K562 (cell line): ENCODE data around the gene TRPM4. TPM values are rescaled to one million over a fixed set of nuclear protein-coding genes. Genes with fewer than 3 reads are reported as not detected.

ENCODE experiments used
- ATAC-seq: fragments of 200-7000 bp; cut with Tn5 transposase; 3 replicates; pipeline ENCODE4 v1.9.1; 2020; ENCODE audit warnings: moderate library complexity
- BruUV-seq: library from RNA; stranded (reverse); fragments of 400-500 nt; replicated peaks from 2 replicates; lab custom pipeline; 2021; lab: Mats Ljungman, UMichigan
- CTCF ChIA-PET: fragments of 300-600 bp; formaldehyde crosslinking; extraction: SDS; loops from one replicate; lab custom pipeline; 2021; ENCODE audit warnings: low intra/inter-chr PET ratio; lab: Yijun Ruan, JAX
- POLR2A ChIA-PET: fragments of 300-600, 350-650 bp; sonication (Branson Sonifier 250); formaldehyde crosslinking; extraction: SDS; loops from one replicate; lab custom pipeline; 2021; ENCODE audit warnings: antibody characterized with exemption, inconsistent platforms; lab: Yijun Ruan, JAX
- DNase-seq, 4 experiments: peaks; one replicate each; pipeline versions ENCODE4 v3.0.0 to v3.0.0-alpha.2; 2011 to 2018; ENCODE audit warnings: low spot score in 3 of 4, mixed read lengths in 3 of 4; ENCODE audit errors: extremely low read depth in 1 of 4
- FAIRE-seq: peaks from 2 replicates; lab custom pipeline; 2011; peaks lifted over from hg19 to GRCh38; lab: Jason Lieb, UNC
- H2AFZ ChIP-seq: 2 replicates; pipeline ENCODE4 v1.6.0; 2011; ENCODE audit warnings: low read depth, low read length, control low read depth, inconsistent platforms
- H3K27ac ChIP-seq: fragments of 200-600 bp; 3 replicates; pipeline ENCODE4 v1.8.0; 2011; ENCODE audit warnings: low read depth, mild to moderate bottlenecking, control low read depth, inconsistent platforms, low read length, moderate library complexity, mixed read lengths; ENCODE audit errors: extremely low read depth
- H3K27me3 ChIP-seq, 2 experiments: fragments of 300-600 bp in 1 of 2; 2 replicates in 1 of 2; 3 replicates in 1 of 2; pipeline versions ENCODE4 v1.6.0 to v1.8.0; 2011; ENCODE audit warnings: inconsistent platforms in 2 of 2, low read length in 2 of 2, mild to moderate bottlenecking in 1 of 2, mixed read lengths in 1 of 2, moderate library complexity in 1 of 2; ENCODE audit not compliant: control insufficient read depth in 2 of 2, insufficient read depth in 2 of 2
- H3K36me3 ChIP-seq: fragments of 300-600 bp; 3 replicates; pipeline ENCODE4 v1.8.0; 2011; ENCODE audit warnings: mild to moderate bottlenecking, low read length, inconsistent platforms; ENCODE audit not compliant: control insufficient read depth, insufficient read depth
- H3K4me1 ChIP-seq, 2 experiments: fragments of 200-600 bp in 1 of 2; replicated peaks in 1 of 2; 2 replicates in 1 of 2; 3 replicates in 1 of 2; pipeline versions ENCODE4 v1.5.1 to v1.8.0; 2011; ENCODE audit warnings: inconsistent platforms in 2 of 2, low read length in 2 of 2, mild to moderate bottlenecking in 1 of 2, mixed read lengths in 1 of 2, moderate library complexity in 1 of 2; ENCODE audit not compliant: control insufficient read depth in 2 of 2, insufficient read depth in 2 of 2
- H3K4me2 ChIP-seq: 2 replicates; pipeline ENCODE4 v1.6.1; 2011; ENCODE audit warnings: low read length, control low read depth, inconsistent platforms, mixed read lengths; ENCODE audit not compliant: insufficient read depth
- H3K4me3 ChIP-seq: fragments of 200-600 bp; sonication (generic), shearing (Covaris generic); 2 replicates; pipeline ENCODE4 v1.5.1; 2016; ENCODE audit warnings: control low read depth, inconsistent platforms
- H3K79me2 ChIP-seq: fragments of 200-600 bp; 3 replicates; pipeline ENCODE4 v1.8.0; 2011; ENCODE audit warnings: low read length, inconsistent platforms; ENCODE audit not compliant: control insufficient read depth, insufficient read depth
- H3K9ac ChIP-seq, 2 experiments: 2 replicates each; pipeline versions ENCODE4 v1.6.0 to v1.6.1; 2011; ENCODE audit warnings: low read depth in 2 of 2, low read length in 2 of 2, control low read depth in 1 of 2, inconsistent platforms in 1 of 2, mild to moderate bottlenecking in 1 of 2, mixed read lengths in 1 of 2; ENCODE audit not compliant: insufficient read depth in 1 of 2
- H3K9me1 ChIP-seq: one replicate; pipeline ENCODE4 v1.6.0; 2011; ENCODE audit warnings: inconsistent platforms, mild to moderate bottlenecking, low read length, moderate library complexity; ENCODE audit not compliant: control insufficient read depth, insufficient read depth
- H3K9me3 ChIP-seq: replicated peaks from 2 replicates; pipeline ENCODE4 v1.5.1; 2011; ENCODE audit warnings: low read depth, low read length, inconsistent platforms; ENCODE audit not compliant: control insufficient read depth, insufficient read depth
- H4K20me1 ChIP-seq: replicated peaks from 2 replicates; pipeline ENCODE4 v1.6.1; 2011; ENCODE audit warnings: low read length, inconsistent platforms, mixed read lengths; ENCODE audit not compliant: control insufficient read depth, insufficient read depth
- CREBBP ChIP-seq: IDR thresholded peaks from one replicate; pipeline ENCODE4 v1.6.1; 2012; ENCODE audit warnings: low read depth, mild to moderate bottlenecking, control low read depth, inconsistent platforms, low read length
- EP300 ChIP-seq: IDR thresholded peaks from 2 replicates; pipeline ENCODE4 v1.6.1; 2012; ENCODE audit warnings: low read length, improper control_type of control experiment
- EP400 ChIP-seq: fragments of 450-650 bp; IDR thresholded peaks from 2 replicates; pipeline ENCODE4 v1.6.1; 2017; ENCODE audit warnings: antibody characterized with exemption, mild to moderate bottlenecking, moderate library complexity
- ERF ChIP-seq: fragments of 450-650 bp; formaldehyde crosslinking; IDR thresholded peaks from 2 replicates; pipeline ENCODE4 v1.4.0; 2020; ENCODE audit warnings: mild to moderate bottlenecking, mixed read lengths
- ETV1 ChIP-seq: fragments of 450-650 bp; conservative IDR thresholded peaks from 2 replicates; pipeline ENCODE4 v1.6.1; 2016; ENCODE audit warnings: missing genetic modification characterization, control low read depth, low read depth, missing compliant biosample characterization
- HOXB6 ChIP-seq: fragments of 250-450 bp; sonication (Bioruptor Pico); IDR thresholded peaks from 2 replicates; pipeline ENCODE4 v1.5.1; 2022; ENCODE audit warnings: mild to moderate bottlenecking, borderline replicate concordance
- SNRNP70 ChIP-seq: fragments of 200-400 bp; formaldehyde crosslinking; optimal IDR thresholded peaks from 2 replicates; pipeline ENCODE3; 2017; ENCODE audit warnings: low read depth, low read length
- TSC22D4 ChIP-seq: fragments of 450-650 bp; IDR thresholded peaks from 2 replicates; pipeline ENCODE4 v1.6.1; 2016; ENCODE audit warnings: missing genetic modification characterization, missing biosample characterization, control low read depth
- ZBTB2 ChIP-seq: fragments of 450-650 bp; IDR thresholded peaks from 2 replicates; pipeline ENCODE4 v1.6.1; 2016; ENCODE audit warnings: antibody characterized with exemption
- ZNF764 ChIP-seq: fragments of 250-450 bp; sonication (Bioruptor Pico); IDR thresholded peaks from 2 replicates; pipeline ENCODE4 v1.4.0; 2020; ENCODE audit warnings: low read depth, mild to moderate bottlenecking, moderate library complexity
- ZZZ3 ChIP-seq: fragments of 450-650 bp; IDR thresholded peaks from 2 replicates; pipeline ENCODE4 v1.6.1; 2016; ENCODE audit warnings: antibody characterized with exemption, mild to moderate bottlenecking, moderate library complexity
- WGBS: fragments of 100-300 bp; shearing (Covaris generic); methylation state at CpG from one replicate; pipeline ENCODE4 v1.1.6; 2016; ENCODE audit warnings: low coverage, mixed read lengths; ENCODE audit not compliant: insufficient coverage; ENCODE audit errors: missing lambda C conversion rate; 5-methylcytosine and 5-hydroxymethylcytosine counted together
- in situ Hi-C: fragments of 300-500 bp; cut with MboI; formaldehyde crosslinking; loops from 4 replicates; pipeline ENCODE4 v1.15.0; 2018; ENCODE audit warnings: inconsistent platforms, mixed read lengths
- intact Hi-C: fragments of 100-400 bp; cut with micrococcal nuclease; formaldehyde crosslinking; loops from 2 replicates; pipeline ENCODE4 v1.14.2; 2022
- polyA plus RNA-seq, 8 experiments: library from polyadenylated mRNA; depleted of rRNA in 4 of 8; stranded (reverse) in 5 of 8; unstranded in 3 of 8; fragments of >200 nt; fragmentation: Nextera tagmentation in 2 of 8; fragmentation: Illumina TruSeq in 1 of 8; extraction: Ambion mirVana in 2 of 8; extraction: Trizol in 1 of 8; gene quantifications; 2 replicates each; pipeline versions ENCODE4 v1.2.1 to v1.2.3, GENCODE V29; 2011 to 2014; ENCODE audit warnings: inconsistent platforms in 1 of 8, missing spikeins in 1 of 8
- total RNA-seq, 7 experiments: library from RNA; depleted of rRNA in 6 of 7; stranded (reverse); fragments of >200 nt in 6 of 7; fragmentation: Illumina TruSeq in 2 of 7; extraction: Trizol in 2 of 7; gene quantifications; 2 replicates each; pipeline versions ENCODE4 v1.2.1 to v1.2.3, GENCODE V29; 2011 to 2021; ENCODE audit warnings: low replicate concordance in 1 of 7

TRPM4 gene
- total and polyA plus RNA-seq, 9 of the 15 experiments (the other 6 are each of a cell fraction or from before 2014, with no cell fraction given): 6.5 to 45.4 (median 15.2) TPM

GRCh38 chr19:49213791-49214190, 56.2 kb downstream of the TRPM4 start (continued):
- TF ChIP-seq CREBBP (no peak), ZNF764 (CRISPR knock-in tag) (peak; percentile 98), EP400 (no peak), EP300 (no peak)
- TF ChIP-seq, all 486 proteins: peak for 15

- no peak for FAIRE-seq
These were observed 57.1 kb downstream of the TRPM4 start for GRCh38 chr19:49214701-49215100.

More at GRCh38 chr19:49214701-49215100, 57.1 kb downstream of the TRPM4 start:
- intact Hi-C loops (no loop called here), in situ Hi-C loops (no loop called here)
- H3K4me2 ChIP-seq: no peak overlapping the region
- POLR2A ChIA-PET: interaction anchor here (0.6 kb wide), 1 partner anchor 149 kb away, joined by 3 read pairs; no protein-coding TSS in a partner anchor
- no peaks in the 10 kb centered on the region for H4K20me1 ChIP-seq
- H3K27ac ChIP-seq: no peak overlapping the region
- no peaks in the 10 kb centered on the region; the same call in 2 of the 3 replicates for H3K79me2 ChIP-seq
- H2AFZ ChIP-seq: no peak overlapping the region
- H3K9ac ChIP-seq: no peak overlapping the region
- BruUV-seq: no TSS peak
- H3K4me1 ChIP-seq: peaks cover 3 to 19% of the 10 kb centered on the region in 2 experiments; a peak in 4 of 5 replicates
- no peak overlapping the region for H3K4me3 ChIP-seq
- peaks cover 11% of the 10 kb centered on the region; the same call in 2 of the 3 replicates for H3K36me3 ChIP-seq
- WGBS: 67% methylated on average over 9 of the region's 9 CpGs
- CTCF ChIA-PET: no interaction called here
- TF ChIP-seq TSC22D4 (tag) (no peak), ETV1 (no peak), SNRNP70 (no peak), ZBTB2 (no peak), ZZZ3 (no peak), HOXB6 (CRISPR knock-in tag) (no peak), ERF (CRISPR knock-in tag) (no peak)
- H3K9me3 ChIP-seq: no peaks in the 10 kb centered on the region
- H3K27me3 ChIP-seq: peaks cover 7 to 15% of the 10 kb centered on the region in 2 experiments; a peak in 3 of 5 replicates
- no peaks in the 10 kb centered on the region for H3K9me1 ChIP-seq
- DNase-seq: peak in 2 of 4 experiments; percentile 1 to 3
- no peak for ATAC-seq
